GM23338 (cell line): Measurements from ENCODE around the gene ALDH9A1. TPM values are rescaled to one million over a fixed set of nuclear protein-coding genes. Genes with fewer than 3 reads are reported as not detected.

Experiments used
- ATAC-seq: fragments of 200-7000 bp; cut with Tn5 transposase; 3 replicates; pipeline ENCODE4 v1.9.1; 2020
- DNase-seq: peaks from one replicate; pipeline ENCODE4 v3.0.0-alpha.2; 2015; ENCODE audit warnings: low spot score
- H2AFZ ChIP-seq: fragments of 200-600 bp; sonication (generic); 2 replicates; pipeline ENCODE4 v1.8.0; 2016; ENCODE audit warnings: antibody characterized with exemption, mild to moderate bottlenecking, moderate library complexity
- H3F3A ChIP-seq: fragments of 200-600 bp; sonication (generic); replicated peaks from 2 replicates; pipeline ENCODE4 v1.8.0; 2017; ENCODE audit warnings: antibody characterized with exemption, mixed run types, low read depth
- H3K27ac ChIP-seq: fragments of 200-600 bp; sonication (generic); 2 replicates; pipeline ENCODE4 v1.6.1; 2016; ENCODE audit warnings: low read depth
- H3K27me3 ChIP-seq: fragments of 200-600 bp; sonication (generic); 2 replicates; pipeline ENCODE4 v1.8.0; 2016; ENCODE audit warnings: mild to moderate bottlenecking, mixed run types, moderate library complexity; ENCODE audit not compliant: insufficient read depth
- H3K36me3 ChIP-seq: fragments of 200-600 bp; sonication (generic); 2 replicates; pipeline ENCODE4 v1.8.0; 2016; ENCODE audit warnings: mild to moderate bottlenecking; ENCODE audit not compliant: insufficient read depth
- H3K4me1 ChIP-seq: fragments of 200-600 bp; sonication (generic); 2 replicates; pipeline ENCODE4 v1.8.0; 2016; ENCODE audit warnings: mild to moderate bottlenecking, moderate library complexity; ENCODE audit not compliant: insufficient read depth
- H3K4me2 ChIP-seq: fragments of 200-600 bp; sonication (generic); 2 replicates; pipeline ENCODE4 v1.7.1; 2017; ENCODE audit warnings: mixed run types
- H3K4me3 ChIP-seq: fragments of 200-600 bp; sonication (generic); 2 replicates; pipeline ENCODE4 v1.6.1; 2016; ENCODE audit warnings: mixed run types
- H3K79me2 ChIP-seq: fragments of 200-600 bp; sonication (generic); replicated peaks from 2 replicates; pipeline ENCODE4 v1.8.0; 2017; ENCODE audit warnings: mild to moderate bottlenecking; ENCODE audit not compliant: insufficient read depth
- H3K9me2 ChIP-seq: fragments of 200-600 bp; sonication (generic); 2 replicates; pipeline ENCODE4 v1.8.0; 2017; ENCODE audit not compliant: insufficient read depth
- H4K20me1 ChIP-seq: fragments of 200-600 bp; sonication (generic); replicated peaks from 2 replicates; pipeline ENCODE4 v1.8.0; 2017; ENCODE audit warnings: mild to moderate bottlenecking; ENCODE audit not compliant: insufficient read depth
- H3K27ac Mint-ChIP-seq: 2 replicates; pipeline ENCODE4 v1.8.0; 2020; ENCODE audit warnings: inconsistent platforms, mild to moderate bottlenecking, moderate library complexity, mixed read lengths
- H3K27me3 Mint-ChIP-seq: 3 replicates; pipeline ENCODE4 v1.8.0; 2022; ENCODE audit warnings: low read depth, mild to moderate bottlenecking, moderate library complexity, mixed read lengths, inconsistent platforms; ENCODE audit not compliant: insufficient read depth, poor library complexity
- H3K36me3 Mint-ChIP-seq: 3 replicates; pipeline ENCODE4 v1.8.0; 2021; ENCODE audit warnings: low read depth, mild to moderate bottlenecking, inconsistent platforms, moderate library complexity, mixed read lengths
- H3K4me1 Mint-ChIP-seq: 3 replicates; pipeline ENCODE4 v1.8.0; 2020; ENCODE audit warnings: mild to moderate bottlenecking, inconsistent platforms, mixed read lengths
- H3K4me3 Mint-ChIP-seq: 3 replicates; pipeline ENCODE4 v1.8.0; 2021; ENCODE audit warnings: moderate library complexity, mild to moderate bottlenecking, inconsistent platforms, mixed read lengths
- H3K9me3 Mint-ChIP-seq: 3 replicates; pipeline ENCODE4 v1.8.0; 2020; ENCODE audit warnings: moderate library complexity, mild to moderate bottlenecking, inconsistent platforms, mixed read lengths
- CREB1 ChIP-seq: fragments of 250-450 bp; sonication (Bioruptor Pico); IDR thresholded peaks from 2 replicates; pipeline ENCODE4 v1.5.0; 2020; ENCODE audit warnings: low read depth, mild to moderate bottlenecking, moderate library complexity
- CTCF ChIP-seq, 2 experiments: fragments of 200-600 bp in 1 of 2; sonication (generic) in 1 of 2; conservative IDR thresholded peaks; 2 replicates each; pipeline versions ENCODE4 v1.5.1 to v1.6.1; 2016 to 2017; ENCODE audit warnings: antibody characterized with exemption in 2 of 2, low read depth in 2 of 2, mild to moderate bottlenecking in 2 of 2, moderate library complexity in 1 of 2
- EZH2 ChIP-seq: fragments of 200-600 bp; sonication (generic); IDR thresholded peaks from one replicate; pipeline ENCODE4 v1.8.0; 2017; ENCODE audit warnings: antibody characterized with exemption, mild to moderate bottlenecking, low read depth; ENCODE audit not compliant: unreplicated experiment
- EZH2phosphoT487 ChIP-seq: fragments of 200-600 bp; sonication (generic); IDR thresholded peaks from one replicate; pipeline ENCODE4 v1.8.1; 2018; ENCODE audit warnings: antibody characterized with exemption; ENCODE audit not compliant: unreplicated experiment
- JUNB ChIP-seq: IDR thresholded peaks from one replicate; pipeline ENCODE4 v1.6.1; 2016; ENCODE audit warnings: antibody characterized with exemption; ENCODE audit not compliant: unreplicated experiment
- NANOG ChIP-seq: IDR thresholded peaks from 2 replicates; pipeline ENCODE4 v1.6.1; 2016; ENCODE audit warnings: antibody characterized with exemption, borderline replicate concordance
- POLR2AphosphoS5 ChIP-seq: IDR thresholded peaks from 2 replicates; pipeline ENCODE4 v1.6.1; 2016; ENCODE audit warnings: antibody characterized with exemption, low read depth
- REST ChIP-seq: IDR thresholded peaks from one replicate; pipeline ENCODE4 v1.6.1; 2018; ENCODE audit warnings: antibody characterized with exemption; ENCODE audit not compliant: unreplicated experiment
- STAT1 ChIP-seq: IDR thresholded peaks from one replicate; pipeline ENCODE4 v1.6.1; 2016; ENCODE audit warnings: antibody characterized with exemption; ENCODE audit not compliant: unreplicated experiment
- ZNF114 ChIP-seq: fragments of 250-450 bp; sonication (Bioruptor Pico); IDR thresholded peaks from 2 replicates; pipeline ENCODE4 v1.5.0; 2020; ENCODE audit warnings: mild to moderate bottlenecking, moderate library complexity
- ZNF331 ChIP-seq: fragments of 250-450 bp; sonication (Bioruptor Pico); IDR thresholded peaks from 2 replicates; pipeline ENCODE4 v1.5.0; 2020; ENCODE audit warnings: low read depth, mild to moderate bottlenecking, moderate library complexity
- polyA plus RNA-seq: library from polyadenylated mRNA; unstranded; fragments of >200 nt; fragmentation: Nextera tagmentation; extraction: Ambion mirVana; gene quantifications from 2 replicates; pipeline ENCODE4 v1.2.1, GENCODE V29; 2016
- total RNA-seq: library from RNA; depleted of rRNA; stranded (reverse); fragments of >200 nt; shearing (Covaris generic); gene quantifications from 2 replicates; pipeline ENCODE4 v1.2.3, GENCODE V29; 2014
- TF ChIP-seq, protein P1 (sequence below): fragments of 250-450 bp; sonication (Bioruptor Pico); IDR thresholded peaks from 2 replicates; pipeline ENCODE4 v1.5.0; 2020; ENCODE audit warnings: mild to moderate bottlenecking, moderate library complexity
- TF ChIP-seq, protein P2 (sequence below): IDR thresholded peaks from 2 replicates; pipeline ENCODE4 v1.6.1; 2016; ENCODE audit warnings: antibody characterized with exemption

The ALDH9A1 gene
- total and polyA plus RNA-seq, 2 experiments from 2014 or later, result 50.6 to 59.2 TPM

- no peaks in the 10 kb centered on the region for H3F3A ChIP-seq
- Mint-ChIP-seq H3K27ac (no peak overlapping the region; the same call in 1 of the 2 replicates), H3K4me3 (no peak overlapping the region), H3K36me3 (no peaks in the 10 kb centered on the region), H3K4me1 (peaks cover 24% of the 10 kb centered on the region), H3K9me3 (no peaks in the 10 kb centered on the region), H3K27me3 (peaks cover 5% of the 10 kb centered on the region)
- H3K9me2 ChIP-seq, result no peaks in the 10 kb centered on the region
- TF ChIP-seq, protein P1, sequence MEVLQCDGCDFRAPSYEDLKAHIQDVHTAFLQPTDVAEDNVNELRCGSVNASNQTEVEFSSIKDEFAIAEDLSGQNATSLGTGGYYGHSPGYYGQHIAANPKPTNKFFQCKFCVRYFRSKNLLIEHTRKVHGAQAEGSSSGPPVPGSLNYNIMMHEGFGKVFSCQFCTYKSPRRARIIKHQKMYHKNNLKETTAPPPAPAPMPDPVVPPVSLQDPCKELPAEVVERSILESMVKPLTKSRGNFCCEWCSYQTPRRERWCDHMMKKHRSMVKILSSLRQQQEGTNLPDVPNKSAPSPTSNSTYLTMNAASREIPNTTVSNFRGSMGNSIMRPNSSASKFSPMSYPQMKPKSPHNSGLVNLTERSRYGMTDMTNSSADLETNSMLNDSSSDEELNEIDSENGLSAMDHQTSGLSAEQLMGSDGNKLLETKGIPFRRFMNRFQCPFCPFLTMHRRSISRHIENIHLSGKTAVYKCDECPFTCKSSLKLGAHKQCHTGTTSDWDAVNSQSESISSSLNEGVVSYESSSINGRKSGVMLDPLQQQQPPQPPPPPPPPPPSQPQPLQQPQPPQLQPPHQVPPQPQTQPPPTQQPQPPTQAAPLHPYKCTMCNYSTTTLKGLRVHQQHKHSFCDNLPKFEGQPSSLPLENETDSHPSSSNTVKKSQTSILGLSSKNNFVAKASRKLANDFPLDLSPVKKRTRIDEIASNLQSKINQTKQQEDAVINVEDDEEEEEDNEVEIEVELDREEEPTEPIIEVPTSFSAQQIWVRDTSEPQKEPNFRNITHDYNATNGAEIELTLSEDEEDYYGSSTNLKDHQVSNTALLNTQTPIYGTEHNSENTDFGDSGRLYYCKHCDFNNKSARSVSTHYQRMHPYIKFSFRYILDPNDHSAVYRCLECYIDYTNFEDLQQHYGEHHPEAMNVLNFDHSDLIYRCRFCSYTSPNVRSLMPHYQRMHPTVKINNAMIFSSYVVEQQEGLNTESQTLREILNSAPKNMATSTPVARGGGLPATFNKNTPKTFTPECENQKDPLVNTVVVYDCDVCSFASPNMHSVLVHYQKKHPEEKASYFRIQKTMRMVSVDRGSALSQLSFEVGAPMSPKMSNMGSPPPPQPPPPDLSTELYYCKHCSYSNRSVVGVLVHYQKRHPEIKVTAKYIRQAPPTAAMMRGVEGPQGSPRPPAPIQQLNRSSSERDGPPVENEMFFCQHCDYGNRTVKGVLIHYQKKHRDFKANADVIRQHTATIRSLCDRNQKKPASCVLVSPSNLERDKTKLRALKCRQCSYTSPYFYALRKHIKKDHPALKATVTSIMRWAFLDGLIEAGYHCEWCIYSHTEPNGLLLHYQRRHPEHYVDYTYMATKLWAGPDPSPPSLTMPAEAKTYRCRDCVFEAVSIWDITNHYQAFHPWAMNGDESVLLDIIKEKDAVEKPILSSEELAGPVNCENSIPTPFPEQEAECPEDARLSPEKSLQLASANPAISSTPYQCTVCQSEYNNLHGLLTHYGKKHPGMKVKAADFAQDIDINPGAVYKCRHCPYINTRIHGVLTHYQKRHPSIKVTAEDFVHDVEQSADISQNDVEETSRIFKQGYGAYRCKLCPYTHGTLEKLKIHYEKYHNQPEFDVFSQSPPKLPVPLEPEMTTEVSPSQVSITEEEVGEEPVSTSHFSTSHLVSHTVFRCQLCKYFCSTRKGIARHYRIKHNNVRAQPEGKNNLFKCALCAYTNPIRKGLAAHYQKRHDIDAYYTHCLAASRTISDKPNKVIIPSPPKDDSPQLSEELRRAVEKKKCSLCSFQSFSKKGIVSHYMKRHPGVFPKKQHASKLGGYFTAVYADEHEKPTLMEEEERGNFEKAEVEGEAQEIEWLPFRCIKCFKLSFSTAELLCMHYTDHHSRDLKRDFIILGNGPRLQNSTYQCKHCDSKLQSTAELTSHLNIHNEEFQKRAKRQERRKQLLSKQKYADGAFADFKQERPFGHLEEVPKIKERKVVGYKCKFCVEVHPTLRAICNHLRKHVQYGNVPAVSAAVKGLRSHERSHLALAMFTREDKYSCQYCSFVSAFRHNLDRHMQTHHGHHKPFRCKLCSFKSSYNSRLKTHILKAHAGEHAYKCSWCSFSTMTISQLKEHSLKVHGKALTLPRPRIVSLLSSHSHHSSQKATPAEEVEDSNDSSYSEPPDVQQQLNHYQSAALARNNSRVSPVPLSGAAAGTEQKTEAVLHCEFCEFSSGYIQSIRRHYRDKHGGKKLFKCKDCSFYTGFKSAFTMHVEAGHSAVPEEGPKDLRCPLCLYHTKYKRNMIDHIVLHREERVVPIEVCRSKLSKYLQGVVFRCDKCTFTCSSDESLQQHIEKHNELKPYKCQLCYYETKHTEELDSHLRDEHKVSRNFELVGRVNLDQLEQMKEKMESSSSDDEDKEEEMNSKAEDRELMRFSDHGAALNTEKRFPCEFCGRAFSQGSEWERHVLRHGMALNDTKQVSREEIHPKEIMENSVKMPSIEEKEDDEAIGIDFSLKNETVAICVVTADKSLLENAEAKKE (CRISPR knock-in tag), result no peak
- TF ChIP-seq NANOG, result no peak
- TF ChIP-seq EZH2phosphoT487, result no peak
- TF ChIP-seq, protein P2, sequence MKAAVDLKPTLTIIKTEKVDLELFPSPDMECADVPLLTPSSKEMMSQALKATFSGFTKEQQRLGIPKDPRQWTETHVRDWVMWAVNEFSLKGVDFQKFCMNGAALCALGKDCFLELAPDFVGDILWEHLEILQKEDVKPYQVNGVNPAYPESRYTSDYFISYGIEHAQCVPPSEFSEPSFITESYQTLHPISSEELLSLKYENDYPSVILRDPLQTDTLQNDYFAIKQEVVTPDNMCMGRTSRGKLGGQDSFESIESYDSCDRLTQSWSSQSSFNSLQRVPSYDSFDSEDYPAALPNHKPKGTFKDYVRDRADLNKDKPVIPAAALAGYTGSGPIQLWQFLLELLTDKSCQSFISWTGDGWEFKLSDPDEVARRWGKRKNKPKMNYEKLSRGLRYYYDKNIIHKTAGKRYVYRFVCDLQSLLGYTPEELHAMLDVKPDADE, result no peak
- TF ChIP-seq ZNF114, result no peak
- no peak for TF ChIP-seq REST
- TF ChIP-seq CREB1 (CRISPR knock-in tag), result no peak
- no peak for TF ChIP-seq JUNB
- no peak for TF ChIP-seq STAT1
- no peak for TF ChIP-seq POLR2AphosphoS5
- no peak for TF ChIP-seq ZNF331 (CRISPR knock-in tag)
- no peak for TF ChIP-seq CTCF (conservative IDR thresholded peaks at IDR 0.05; ENCODE audit: low read depth in 2 of 2)
- TF ChIP-seq EZH2, result no peak
- H3K79me2 ChIP-seq, result peaks cover 73% of the 10 kb centered on the region
- H3K27ac ChIP-seq, result no peak overlapping the region
- H3K36me3 ChIP-seq, result peaks cover 5% of the 10 kb centered on the region; the same call in 1 of the 2 replicates
- peaks cover 16% of the 10 kb centered on the region for H3K4me1 ChIP-seq
- H2AFZ ChIP-seq, result no peak overlapping the region
- H3K27me3 ChIP-seq, result no peaks in the 10 kb centered on the region
- H4K20me1 ChIP-seq, result peaks cover 8% of the 10 kb centered on the region; the same call in 1 of the 2 replicates
- no peak for ATAC-seq
- H3K4me3 ChIP-seq, result no peak overlapping the region
- no peak overlapping the region for H3K4me2 ChIP-seq
- DNase-seq, result no peak
Measured at GRCh38 chr1:165639821-165640623, 58.3 kb downstream of the ALDH9A1 start.
